Measurements from ENCODE around the gene KCNQ2.

Gene KCNQ2

DNA sequence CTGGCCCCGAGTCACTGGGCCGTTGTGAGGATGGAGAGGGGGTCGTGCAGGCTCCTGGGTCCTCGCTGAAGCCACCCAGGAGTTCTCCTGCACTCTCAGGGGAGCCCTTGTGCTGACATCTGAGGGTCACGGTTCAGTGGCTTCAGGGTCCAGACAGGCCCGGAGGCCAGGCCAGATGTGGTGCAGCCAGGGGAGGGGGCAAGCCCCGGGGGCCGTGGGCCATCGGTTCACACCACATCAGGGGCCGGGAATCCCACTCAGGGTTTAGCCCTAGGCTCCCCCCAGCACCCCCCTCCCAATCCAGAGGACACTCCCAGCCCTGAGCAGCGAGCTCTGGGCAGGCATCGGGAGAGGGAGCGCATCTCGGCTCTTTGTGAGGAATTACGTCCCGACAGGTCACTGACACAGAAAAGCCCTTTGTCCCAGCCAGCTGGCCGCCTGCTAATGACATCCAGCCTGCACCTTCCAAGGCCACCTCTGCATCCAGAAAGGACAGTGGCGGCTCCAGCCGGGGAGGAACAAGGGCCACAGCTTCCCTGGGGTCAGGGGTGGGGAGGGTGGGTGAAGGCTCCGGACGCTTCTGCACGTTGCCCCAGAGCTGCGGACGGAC is 104.9 kb downstream of the KCNQ2 start:
- DNase-seq, result no peak

DNA sequence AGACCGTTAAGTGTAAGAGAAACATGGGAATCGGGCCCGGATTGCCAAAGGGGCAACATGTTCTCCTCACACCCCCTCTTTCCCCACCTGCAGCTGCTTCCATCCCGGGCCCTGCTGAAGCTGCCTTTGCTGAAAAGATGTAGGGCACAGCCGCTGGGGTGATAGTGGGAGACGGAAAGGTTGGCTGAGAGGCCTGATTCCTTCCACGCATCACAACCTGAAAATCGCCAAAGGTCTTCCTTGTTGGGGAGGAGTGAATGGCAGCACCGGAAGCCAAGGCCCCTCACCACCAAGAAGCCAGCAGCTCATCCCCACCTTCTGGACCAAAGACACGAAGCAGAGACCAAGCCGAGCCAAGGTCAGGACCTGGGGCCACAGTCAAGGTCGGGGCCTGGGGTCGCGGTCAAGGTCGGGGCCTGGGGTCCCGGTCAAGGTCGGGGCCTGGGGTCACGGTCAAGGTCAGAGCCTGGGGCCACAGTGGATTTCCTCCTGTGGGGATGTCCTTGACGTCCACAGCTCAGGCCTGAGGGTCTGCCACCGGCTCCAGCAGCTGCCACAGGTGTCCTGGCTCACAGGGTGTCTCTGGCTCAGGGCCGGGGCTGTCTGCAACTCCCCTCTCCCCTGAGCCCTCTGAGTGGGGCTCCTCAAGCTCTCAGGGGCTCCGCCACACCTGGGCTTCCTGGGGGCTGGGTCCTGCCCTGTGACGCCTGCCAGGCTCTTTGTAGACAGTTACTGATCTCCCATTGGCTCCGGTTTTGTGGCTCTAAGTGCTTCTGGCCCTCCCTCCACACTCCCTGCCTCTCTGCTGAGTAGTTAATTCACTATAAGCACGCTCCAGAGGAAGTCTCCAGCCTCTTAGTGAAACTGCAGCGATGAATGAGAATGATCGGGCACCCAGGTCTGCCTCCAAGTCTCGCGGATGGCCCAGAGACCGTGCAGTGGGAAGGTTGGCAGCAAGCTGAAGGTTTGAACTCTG is 105.8 kb downstream of the KCNQ2 start:
- no peak for DNase-seq

DNA sequence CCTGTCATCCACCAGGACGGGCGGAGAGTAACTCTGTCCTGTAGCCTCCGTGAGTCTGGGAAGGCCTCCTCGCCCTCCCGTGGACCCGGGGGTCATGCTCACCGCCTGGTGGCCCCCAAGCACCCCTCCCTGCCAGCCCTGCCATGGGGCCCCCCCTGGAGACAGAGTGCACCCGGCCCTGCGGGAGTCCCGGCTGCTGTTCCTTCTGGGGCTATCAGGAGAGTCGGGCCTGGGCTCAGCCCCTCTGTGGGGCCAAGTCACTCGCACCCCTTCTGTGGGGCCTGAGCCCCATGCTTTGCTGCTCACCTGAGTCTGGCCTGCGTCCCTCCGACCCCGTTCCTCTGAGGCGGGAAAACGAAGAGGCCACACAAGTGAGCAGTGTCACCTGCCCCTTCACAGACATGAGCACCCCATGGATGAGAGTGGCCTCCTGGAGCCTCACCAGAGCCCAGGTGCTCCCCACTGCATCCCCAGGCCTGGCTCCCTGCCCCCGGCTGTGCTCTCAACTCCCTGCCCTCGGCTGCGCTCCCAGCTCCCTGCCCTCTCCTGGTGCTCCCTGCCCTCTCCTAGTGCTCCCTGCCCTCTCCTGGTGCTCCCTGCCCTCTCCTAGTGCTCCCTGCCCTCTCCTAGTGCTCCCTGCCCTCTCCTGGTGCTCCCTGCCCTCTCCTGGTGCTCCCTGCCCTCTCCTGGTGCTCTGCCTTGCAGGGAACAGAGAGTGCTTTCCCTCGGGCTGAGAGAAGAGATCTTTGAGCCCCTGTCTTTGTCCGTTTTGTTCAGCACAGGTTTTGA is 106.7 kb downstream of the KCNQ2 start:
- no peak for DNase-seq

DNA sequence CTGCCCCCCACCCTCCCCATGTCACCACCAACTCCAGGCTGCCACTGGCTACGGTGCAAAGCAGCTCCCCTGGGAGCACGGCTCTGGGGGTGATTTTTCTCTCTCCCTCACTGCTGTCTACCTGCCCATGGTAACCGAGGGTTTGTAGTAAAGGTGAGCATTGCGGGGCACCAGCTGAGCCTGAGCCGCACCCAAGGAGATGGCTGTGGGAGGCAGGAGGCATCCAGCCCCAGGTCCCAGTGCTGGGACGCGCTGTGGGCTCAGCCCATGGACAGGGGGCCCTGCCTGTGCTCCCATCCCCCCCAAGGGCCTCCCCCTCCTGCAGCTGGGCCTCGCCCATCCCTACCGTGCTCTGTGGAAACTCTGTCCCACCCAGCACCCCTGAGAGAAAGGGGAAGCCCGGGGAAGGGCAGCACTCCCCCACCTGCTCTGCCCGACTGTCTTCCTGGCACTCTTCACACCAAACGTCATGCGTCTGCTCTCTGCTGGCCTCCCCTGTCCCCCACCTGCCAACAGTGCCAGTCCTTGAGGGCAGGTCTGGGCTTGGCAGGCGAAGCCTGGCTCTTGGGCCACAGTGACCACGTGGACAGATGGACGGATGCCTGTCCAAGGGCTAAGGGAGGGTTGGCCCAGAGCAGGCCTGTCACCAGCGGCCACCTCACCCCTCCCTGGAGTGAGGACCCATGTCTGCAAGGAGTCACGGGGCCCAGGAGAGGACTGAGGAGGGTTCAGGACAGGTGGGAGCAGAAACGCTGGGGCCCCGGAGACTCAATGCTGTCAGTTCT is 107.5 kb downstream of the KCNQ2 start:
- peak in 1 of 14 donors; percentile 87 for DNase-seq

DNA sequence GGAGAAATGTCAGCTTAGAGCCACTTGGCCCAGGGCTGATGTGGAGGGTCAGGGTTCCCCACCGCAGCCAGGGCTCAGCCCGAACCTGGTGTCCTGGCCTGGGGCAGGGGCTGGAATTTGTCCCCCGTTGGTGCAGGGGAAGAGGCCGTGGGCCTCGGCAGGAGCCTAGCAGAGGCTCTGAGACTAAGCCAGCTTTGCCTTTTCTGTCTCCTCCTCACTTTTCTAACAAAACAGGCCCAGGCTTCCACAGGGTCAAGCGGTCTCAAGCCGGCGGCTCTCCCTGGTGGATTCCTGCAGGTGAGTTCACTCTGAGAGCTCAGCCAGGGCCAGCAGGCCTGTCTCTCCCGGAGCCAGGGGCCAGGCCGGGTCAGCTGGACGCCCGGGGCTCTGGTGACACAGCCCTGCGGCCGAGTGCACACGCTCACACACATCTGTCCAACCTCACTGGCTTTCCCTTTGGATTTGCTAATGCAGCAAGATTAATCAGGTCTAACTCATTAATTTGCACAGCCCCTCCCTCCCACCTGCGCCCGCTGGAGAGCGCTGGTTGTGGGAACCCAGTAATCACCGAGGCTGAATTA is 108.4 kb downstream of the KCNQ2 start:
- no peak for DNase-seq

DNA sequence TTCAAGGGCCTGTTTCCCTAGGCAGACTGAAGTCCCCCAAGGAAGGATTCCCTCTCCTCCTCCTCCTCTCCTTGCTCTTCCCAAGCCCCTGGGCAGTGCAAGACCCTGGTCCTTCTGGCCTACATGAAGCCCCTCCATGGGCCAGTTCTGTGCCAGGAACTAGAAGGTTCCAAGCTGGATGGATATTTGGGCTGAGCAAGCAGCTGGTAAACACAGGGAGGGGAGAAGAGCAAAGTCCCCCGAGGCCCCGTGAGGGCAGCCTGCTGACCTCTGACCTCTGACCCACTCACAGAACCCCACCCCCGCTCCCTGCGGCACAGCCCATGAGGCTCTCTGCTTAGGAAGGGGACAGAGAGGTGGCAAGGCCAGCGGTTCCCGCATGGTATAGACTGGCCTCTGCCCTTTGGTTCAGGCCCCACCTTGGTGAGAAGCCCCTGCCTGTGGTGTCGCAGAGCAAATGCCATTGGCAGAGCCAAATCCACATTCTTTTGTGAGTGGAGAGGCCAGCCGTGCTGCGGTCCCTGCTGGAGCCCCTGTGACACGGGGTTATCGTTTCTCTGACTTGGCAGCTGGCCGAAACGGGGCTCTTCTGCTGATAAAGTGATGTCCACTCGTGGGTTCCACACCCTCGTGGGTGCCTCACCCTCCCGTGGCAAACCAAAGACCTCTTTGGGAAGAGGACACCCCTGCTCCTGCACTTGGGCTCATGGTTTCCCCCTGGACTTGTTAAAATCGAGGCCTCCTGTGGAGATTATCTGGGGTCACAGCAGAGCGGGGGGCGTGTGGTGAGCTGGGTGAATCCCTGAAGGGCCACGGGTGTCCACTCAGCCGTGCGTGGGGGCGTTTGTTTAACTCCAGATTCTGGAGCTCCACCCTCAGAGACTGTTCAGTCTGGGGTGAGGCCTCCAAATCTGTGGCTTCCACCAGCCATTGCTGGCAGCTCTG is 109.2 kb downstream of the KCNQ2 start:
- no peak for DNase-seq

DNA sequence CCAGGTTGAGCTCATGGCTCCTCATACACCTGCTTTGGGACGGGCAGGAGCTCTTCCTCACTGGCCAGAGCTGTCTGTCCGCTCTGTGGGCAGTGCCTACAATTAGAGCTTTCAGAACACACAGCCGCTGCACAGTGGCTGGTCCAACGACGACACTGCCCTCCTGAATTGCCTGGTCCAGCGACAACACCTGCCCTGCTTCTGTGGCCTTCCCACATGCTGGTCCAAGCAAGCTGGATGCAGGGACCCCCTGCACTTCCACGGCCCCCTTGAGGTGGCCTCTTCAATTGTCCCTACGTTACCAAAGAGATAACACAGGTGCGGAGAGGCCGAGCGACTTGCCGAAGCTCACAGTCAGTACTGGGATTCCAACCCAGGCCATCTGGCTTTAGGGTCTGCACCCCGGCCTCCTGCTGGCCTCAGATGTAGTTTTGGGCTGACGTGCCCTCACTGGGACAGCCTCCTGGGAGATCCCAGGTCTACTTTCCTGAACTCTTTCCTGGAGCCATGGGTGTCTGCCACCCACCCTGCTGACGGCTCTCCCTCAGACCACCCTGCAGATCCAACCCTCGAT is 109.9 kb downstream of the KCNQ2 start:
- no peak for DNase-seq

DNA sequence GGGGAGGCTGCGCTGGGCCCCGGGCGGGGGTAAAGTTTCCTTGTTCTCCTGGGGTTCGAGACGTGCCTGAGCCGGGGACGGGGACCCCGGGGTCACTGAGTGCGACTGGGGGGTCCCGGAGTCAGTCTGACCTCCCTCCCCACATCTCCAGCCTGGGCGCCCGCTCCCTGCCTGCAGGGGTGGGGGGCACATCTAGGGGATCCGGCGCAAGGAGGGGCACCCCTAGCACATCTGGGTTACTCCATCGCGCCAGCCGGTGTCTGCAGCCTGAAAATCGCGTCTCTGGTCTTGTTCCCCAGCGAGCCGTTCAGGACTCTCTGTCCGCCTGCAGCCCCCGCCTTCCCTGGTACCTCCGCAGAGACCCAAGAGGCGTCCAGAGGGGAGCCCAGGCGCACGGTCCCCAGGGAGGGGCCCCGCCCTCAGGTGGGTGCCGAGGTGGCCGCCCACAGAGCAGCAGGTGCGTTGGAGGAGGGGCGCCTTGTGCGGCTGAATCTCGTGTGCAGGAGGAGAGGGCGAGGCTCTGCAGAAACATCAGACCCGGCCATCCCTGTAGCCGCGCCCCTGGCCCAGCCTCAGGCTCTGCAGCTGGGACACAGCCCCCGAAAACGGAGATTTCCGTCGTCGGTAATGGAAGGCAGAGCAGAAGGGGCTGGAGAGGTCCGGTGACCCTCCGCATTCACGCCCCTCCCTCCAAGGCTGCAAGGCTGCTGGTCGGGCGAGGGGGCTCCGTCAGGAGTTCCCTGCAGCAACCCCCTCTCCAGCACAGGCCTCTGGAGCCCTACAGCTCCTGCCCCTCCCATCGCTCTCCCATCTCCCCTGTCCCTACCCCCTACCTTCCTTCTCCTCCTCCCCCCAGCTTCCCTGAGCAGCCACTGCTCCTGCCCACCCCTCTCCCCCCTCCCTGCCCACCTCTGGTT is 110.7 kb downstream of the KCNQ2 start:
- DNase-seq, result no peak

DNA sequence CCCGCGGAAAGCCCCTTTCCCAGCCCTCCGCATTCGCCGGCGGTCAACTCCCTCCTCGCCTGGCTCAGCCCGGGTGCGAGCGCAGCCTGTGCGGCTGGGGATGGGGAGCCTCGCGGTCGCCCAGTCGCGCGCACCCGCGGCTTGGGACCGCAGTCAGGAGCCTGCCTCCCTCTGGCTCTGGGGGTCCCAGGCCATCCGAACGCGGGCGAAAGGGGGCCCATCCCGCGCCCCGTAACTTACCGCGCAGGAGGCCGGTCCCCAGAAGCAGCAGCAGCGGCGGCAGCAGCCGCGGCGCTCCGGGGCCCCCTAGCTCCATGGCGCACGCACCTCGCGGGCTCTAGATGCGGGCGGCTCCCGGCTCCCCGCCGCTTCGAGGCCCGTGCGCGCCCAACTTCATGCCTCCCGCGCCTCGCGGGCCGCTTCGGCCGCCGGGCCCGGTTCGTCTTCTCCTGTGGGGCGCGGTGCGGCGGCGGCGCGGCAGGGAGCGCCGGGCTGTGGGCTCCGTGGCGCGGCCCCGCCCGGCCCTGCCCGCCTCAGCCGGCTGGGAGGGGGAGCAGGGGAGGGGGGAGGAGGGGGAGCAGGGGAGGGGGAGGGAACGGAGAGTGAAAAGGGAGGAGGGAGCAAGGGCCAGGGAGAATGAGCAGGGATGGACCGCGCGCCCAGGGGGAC is 111.5 kb downstream of the KCNQ2 start, which contains the start of gene CHRNA4:
Gene CHRNA4, minus strand, starts transcription at position 500 of the 669 bp plus-strand sequence. Its CDS starts 184 bp downstream, at position 316.
- peak in 1 of 14 donors; percentile 39 for DNase-seq

DNA sequence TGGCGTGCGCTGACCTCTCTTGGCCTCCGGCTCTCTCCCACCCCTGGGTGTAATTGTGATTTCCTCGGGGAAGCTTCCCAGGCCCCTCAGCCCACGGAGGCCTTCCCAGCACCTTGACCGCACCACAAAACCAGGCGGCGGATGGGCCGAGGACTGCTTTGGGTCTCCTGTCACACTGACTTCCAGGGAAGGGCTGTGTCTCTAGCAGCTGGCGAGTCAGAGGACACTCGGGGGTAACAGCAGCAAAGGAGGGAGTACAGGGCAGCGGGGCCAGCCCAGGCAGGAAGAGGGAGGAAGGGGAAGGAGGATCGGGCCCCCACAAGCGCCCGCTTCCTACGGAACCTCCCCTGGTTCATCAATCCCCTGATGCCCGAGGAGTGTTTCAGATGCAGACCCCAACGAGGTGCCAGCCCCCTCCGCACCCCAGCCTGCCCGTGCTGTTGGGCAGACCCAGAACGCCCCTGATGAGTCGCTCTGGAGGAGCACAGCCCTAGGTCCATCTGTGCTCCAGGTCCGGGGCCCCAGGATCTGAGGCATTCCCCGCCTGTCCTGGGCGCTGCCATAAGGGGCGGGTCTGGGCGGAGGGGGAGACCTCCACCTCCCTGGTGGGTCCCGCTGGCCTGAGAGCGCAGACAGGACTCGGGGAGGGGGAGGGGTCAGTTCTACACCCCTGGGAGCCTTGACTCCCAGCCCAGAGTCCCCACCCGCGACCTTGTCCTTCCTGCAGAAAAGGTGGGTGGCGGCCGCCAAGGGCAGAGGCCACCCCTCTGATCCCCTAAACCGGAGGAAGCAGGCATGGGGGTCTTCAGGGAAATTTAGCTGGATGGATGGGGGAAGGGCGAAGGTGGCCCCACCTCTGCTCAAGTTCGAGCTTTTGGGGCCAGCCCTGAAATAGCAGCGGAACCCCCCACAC is 112.3 kb downstream of the KCNQ2 start:
- no peak for DNase-seq

DNA sequence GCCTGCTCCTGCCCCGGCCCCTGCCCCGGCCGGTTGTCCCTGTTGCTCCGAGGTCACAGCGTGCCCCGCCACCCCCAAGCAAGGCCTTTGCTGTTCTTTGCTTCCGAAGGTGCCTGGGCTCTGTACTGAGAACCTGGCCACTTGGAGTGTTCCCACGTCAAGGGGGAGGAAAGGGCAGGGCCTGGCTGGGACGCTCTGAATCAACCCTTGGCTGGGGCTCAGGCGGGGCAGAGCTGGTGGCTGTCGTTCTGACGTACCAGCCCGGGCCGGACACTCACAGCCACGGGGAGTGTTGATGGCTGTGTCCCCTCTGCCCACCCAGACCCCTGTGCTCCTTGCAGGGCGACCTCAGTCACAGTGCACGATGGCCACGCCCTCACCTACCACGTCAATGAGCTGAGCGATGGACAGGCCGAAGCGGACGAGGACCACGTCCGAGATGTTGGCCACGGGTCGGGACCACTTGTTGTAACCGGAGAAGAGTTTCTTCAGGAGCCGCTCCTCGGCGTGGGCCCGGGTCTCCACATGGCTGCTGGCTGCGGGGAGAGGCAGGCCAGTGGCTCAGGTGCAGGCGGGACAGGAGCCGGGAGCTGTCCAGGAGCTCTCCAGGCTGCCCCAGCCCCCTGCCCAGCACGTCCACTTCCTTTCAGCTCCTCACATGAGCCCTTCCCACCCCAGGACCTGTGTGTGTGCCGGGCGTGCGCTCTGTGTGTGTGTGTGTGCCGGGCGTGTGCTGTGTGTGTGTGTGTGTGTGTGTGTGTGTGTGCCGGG is 113.1 kb downstream of the KCNQ2 start:
- no peak for DNase-seq

DNA sequence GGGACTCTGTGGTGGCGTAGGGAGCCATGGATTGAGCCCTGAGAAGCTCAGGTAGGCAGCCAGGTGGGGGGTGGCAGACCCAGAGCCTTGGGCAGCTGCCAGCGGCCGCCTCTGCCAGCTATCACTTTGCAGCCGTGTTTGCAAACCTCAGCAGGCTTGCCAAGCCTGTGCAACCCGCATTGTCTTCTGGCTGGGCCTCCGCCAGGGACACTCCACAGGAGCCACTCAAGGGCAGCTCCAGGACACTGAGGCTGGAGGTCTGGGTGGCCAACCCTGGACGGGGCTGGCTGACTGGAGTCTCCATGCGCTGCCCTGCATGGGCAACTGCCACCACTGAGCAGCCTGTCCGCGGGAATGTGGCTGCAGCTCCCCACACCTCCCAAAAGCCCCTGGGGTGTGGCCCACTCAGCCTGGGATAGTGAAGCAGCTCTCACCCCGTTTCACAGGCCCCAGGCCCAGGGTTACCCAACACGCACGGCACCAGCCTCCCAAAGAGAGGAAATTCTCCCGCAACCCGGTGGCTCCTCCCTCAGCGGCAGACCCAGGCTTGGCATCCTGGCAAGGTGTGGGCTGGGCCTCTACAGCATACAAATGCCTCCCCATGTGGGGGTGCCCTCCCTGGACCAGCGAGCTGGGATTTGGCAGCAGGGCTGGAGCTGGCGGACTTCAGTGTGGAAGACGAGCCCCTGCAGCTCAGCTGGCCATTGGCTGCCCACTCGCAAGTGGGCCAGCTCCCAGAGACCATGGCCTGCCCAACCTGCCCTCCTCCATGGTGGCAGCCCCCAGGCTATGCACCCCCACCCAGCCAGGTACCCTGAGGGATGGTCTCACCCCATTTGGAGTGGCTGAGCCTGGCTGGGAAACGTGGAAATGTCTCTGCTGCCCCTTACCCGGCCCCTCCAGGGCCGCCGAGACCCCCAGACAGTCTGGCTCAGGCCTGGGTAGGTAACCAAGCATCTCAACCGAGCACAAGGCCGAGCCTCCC is 114.2 kb downstream of the KCNQ2 start:
- peak in 1 of 14 donors; percentile 7 for DNase-seq

DNA sequence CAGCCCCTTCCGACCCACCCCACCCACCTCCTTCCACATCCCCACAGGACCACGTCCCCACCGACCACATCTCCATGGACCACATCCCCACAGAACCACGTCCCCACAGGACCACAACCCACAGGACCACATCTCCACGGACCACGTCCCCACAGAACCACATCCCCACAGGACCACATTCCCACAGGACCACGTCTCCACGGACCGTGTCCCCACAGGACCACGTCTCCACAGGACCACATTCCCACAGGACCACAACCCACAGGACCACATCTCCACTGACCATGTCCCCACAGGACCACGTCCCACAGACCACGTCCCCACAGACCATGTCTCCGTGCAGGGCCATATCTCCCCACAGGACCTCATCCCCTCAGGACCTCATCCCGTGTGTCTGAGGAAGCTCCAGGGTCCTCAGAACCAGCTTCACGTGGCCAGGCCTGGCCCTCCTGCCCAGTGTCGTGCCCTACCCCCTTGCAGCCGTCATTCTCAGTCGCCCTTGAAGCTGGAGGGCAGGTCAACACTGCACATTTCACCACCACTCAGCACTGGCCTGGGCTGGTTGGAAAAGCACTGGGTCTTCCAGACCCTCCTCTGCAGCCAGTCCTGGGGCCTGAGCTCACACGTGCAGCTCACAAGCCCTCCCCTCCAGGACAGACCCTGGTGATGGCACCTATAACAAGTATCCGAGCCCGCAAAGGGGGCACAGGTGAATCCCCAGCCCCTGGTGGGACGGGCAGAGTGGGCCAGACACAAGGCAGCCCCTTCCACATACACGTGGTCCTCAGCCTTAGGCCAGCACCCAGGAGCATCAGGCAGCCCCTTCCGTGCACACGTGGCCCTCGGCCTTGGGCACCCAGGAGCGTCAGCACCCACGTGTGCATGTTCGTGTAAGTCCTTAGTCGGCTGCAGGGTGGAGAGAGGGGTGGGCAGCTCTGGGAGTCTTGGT is 115.2 kb downstream of the KCNQ2 start:
- no peak for DNase-seq

DNA sequence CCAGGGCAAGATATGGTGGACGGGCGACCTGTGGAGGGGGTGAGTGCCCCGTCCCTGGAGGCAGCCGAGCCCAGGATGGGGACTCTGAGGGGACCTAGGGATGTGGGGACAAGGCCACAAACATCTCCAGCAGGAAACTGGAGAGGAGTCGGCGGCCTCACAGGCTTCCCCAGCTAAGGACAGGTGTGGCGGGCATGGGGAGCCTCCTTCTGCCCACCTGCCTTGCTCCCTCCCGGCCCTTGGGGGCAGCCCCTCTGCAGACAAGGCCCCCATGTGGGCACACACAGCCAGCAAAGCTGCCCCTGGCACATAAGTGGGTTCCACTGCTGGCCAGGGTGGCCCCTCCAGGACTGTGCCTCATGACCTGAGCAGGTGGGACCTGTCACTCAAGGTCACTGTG is 115.9 kb downstream of the KCNQ2 start:
- no peak for DNase-seq
